IPS-15b (cell line): ENCODE measurements around the gene VGLL4.
"Not testable (repeated sequence)": the region's sequence is repeated elsewhere in the genome, so short reads cannot be mapped to it uniquely, and the experiment has no call there.

ENCODE experiments used
- H3K27me3 ChIP-seq: one replicate; pipeline ENCODE4 v1.6.1; 2013; ENCODE audit warnings: low read length; ENCODE audit not compliant: control insufficient read depth, insufficient read depth
- H3K36me3 ChIP-seq: one replicate; pipeline ENCODE4 v1.6.1; 2013; ENCODE audit warnings: low read length; ENCODE audit not compliant: control insufficient read depth, insufficient read depth
- H3K4me1 ChIP-seq: one replicate; pipeline ENCODE4 v1.6.1; 2013; ENCODE audit warnings: mild to moderate bottlenecking, low read length; ENCODE audit not compliant: control insufficient read depth, insufficient read depth
- H3K4me3 ChIP-seq: one replicate; pipeline ENCODE4 v1.5.1; 2013; ENCODE audit warnings: low read depth, low read length
- H3K9ac ChIP-seq: one replicate; pipeline ENCODE4 v1.6.1; 2013; ENCODE audit warnings: low read depth, mild to moderate bottlenecking, low read length
- H3K9me3 ChIP-seq: one replicate; pipeline ENCODE4 v1.6.1; 2013; ENCODE audit warnings: mild to moderate bottlenecking, low read length; ENCODE audit not compliant: control insufficient read depth, insufficient read depth

Gene VGLL4

GRCh38 chr3:11574981-11575669 lies 68.6 kb downstream of the VGLL4 start:
- Histone ChIP-seq H3K9ac (no peak overlapping the region), H3K27me3 (no peaks in the 10 kb centered on the region), H3K4me3 (no peak overlapping the region), H3K36me3 (no peaks in the 10 kb centered on the region), H3K9me3 (no peaks in the 10 kb centered on the region), H3K4me1 (no peaks in the 10 kb centered on the region)

- not testable (repeated sequence) for H3K27me3 ChIP-seq, H3K4me1 ChIP-seq, H3K9ac ChIP-seq, H3K4me3 ChIP-seq, H3K36me3 ChIP-seq, H3K9me3 ChIP-seq
Measured at GRCh38 chr3:11572660-11573059, 71.1 kb downstream of the VGLL4 start.

DNA sequence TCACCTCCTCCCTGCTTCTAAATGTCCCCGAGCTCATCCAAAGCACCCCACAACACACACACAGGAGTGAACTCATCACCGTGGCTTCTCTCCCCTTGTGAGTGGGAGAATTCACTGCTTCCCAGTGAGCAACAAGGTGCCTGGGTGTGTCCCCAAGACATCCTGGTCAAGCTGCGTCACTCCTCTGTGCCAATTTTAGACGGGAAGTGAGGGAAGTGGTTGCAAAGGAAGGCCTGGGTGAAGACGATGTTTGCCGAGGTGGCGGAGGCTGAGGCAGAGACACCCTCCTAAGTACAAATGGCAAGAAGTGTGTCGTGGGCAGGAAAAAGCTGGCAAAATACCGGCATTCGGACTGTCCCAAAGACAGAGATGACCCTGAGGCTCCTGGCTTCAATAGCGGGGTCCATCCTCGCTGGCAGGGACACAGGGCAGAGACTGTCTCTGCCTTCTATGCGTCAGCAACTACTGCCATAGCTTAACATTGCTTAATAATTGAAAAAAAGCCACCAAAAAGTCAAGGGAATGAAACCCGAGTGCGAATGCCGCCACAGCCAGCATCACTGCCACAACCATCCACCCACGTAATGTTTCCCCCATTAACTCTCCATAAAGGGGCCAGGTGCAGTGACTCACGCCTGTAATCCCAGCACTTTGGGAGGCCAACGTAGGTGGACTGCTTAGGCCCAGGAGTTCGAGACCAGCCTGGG lies 72.8 kb downstream of the VGLL4 start:
- Histone ChIP-seq H3K4me3 (no peak overlapping the region), H3K4me1 (no peaks in the 10 kb centered on the region), H3K9me3 (no peaks in the 10 kb centered on the region), H3K36me3 (no peaks in the 10 kb centered on the region), H3K9ac (peak overlapping the region; percentile 26), H3K27me3 (no peaks in the 10 kb centered on the region)

DNA sequence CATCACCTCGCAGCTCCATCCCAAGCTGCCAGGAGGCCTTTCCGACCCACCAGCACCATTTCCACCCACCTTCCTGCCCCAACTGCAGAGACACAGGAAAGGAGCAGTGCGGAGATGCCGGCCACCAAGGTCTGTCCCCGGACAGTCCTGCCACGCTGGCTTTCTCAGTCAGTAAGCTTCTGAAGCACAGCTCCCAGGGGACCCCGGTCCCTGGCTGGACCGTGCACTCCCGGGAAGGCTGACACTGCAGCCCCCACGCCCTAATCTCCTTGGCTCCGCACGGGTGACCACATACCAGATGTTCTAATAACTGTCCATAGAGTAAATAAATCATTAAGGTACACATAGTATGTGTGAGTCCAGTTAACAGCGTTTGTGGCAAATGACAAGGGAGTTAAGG lies 73.5 kb downstream of the VGLL4 start:
- Histone ChIP-seq H3K4me3 (no peak overlapping the region), H3K4me1 (no peaks in the 10 kb centered on the region), H3K27me3 (no peaks in the 10 kb centered on the region), H3K36me3 (peaks cover 2% of the 10 kb centered on the region), H3K9ac (no peak overlapping the region), H3K9me3 (no peaks in the 10 kb centered on the region)

DNA sequence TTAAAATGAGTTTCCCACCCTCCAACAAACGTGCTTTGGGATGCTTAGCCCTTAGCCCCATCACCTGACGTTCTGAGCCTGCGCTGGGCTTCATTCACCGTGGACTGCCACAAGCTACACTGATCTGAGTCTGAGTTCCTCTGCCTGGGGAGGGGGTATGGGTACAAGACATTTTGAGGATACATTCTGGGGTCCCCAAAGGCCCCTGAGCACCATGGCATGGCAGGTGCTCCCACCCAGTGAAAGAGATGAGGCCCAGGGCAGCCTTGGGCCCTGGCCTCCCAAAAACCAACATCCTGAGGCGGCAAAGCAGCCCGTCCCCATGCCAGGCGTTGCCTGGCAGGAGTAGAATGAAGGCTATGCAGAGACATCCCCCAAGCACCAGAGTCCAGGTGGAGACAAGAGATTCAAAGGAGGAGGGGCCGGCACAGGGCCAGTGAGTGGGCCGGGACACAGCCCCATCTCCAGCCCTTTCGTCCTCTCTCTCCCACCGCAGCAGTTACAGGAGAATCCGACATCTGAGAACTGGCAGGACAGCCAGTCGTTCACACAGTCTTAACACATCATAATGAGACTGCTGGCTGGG lies 74.5 kb downstream of the VGLL4 start:
- H3K4me3 ChIP-seq: no peak overlapping the region
- peaks cover 4% of the 10 kb centered on the region for H3K36me3 ChIP-seq
- H3K9ac ChIP-seq: no peak overlapping the region
- H3K4me1 ChIP-seq: no peaks in the 10 kb centered on the region
- H3K9me3 ChIP-seq: no peaks in the 10 kb centered on the region
- H3K27me3 ChIP-seq: no peaks in the 10 kb centered on the region

DNA sequence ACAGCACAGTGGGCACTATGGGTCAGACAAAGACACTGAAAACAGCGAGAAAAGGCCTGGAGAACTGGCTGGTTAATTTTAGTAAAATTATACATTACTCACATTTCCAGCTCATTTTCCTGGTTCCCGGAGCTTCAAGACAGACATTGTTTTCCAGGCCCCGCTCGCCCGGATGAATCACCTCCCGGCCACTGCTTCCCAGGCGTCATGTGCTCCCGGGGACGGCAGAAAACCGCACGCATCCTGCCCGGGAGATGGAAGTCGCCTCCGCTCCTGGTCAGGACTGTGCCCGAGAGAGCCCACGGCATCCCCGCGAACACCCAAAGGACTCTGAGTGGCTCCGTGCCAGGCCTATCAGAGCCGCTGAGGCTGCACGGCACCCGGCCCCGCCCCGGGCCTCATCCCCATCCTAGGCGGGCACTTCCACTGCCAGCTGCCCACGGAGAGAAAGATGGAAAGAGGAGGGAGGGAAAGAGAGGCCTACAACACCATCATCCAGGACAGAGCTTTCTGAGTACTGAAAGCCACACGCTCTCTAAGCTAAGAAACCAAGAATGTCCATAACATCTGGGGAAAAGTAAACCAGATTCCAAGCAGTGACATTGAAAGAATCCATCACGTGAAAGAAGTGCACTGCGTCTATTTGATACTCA lies 75.1 kb downstream of the VGLL4 start:
- H3K9ac ChIP-seq: no peak overlapping the region
- H3K4me3 ChIP-seq: no peak overlapping the region
- H3K27me3 ChIP-seq: no peaks in the 10 kb centered on the region
- H3K36me3 ChIP-seq: peaks cover 4% of the 10 kb centered on the region
- H3K9me3 ChIP-seq: no peaks in the 10 kb centered on the region
- H3K4me1 ChIP-seq: no peaks in the 10 kb centered on the region

GRCh38 chr3:11567516-11568467 lies 75.9 kb downstream of the VGLL4 start:
- no peak overlapping the region for H3K4me3 ChIP-seq
- no peaks in the 10 kb centered on the region for H3K4me1 ChIP-seq
- H3K9ac ChIP-seq: no peak overlapping the region
- no peaks in the 10 kb centered on the region for H3K9me3 ChIP-seq
- H3K27me3 ChIP-seq: no peaks in the 10 kb centered on the region
- peaks cover 5% of the 10 kb centered on the region for H3K36me3 ChIP-seq

GRCh38 chr3:11566916-11567315 lies 76.8 kb downstream of the VGLL4 start:
- Histone ChIP-seq H3K36me3 (peaks cover 8% of the 10 kb centered on the region), H3K9me3 (no peaks in the 10 kb centered on the region), H3K27me3 (no peaks in the 10 kb centered on the region), H3K4me3 (no peak overlapping the region), H3K9ac (no peak overlapping the region), H3K4me1 (no peaks in the 10 kb centered on the region)

GRCh38 chr3:11566478-11566877 lies 77.2 kb downstream of the VGLL4 start:
- H3K4me1 ChIP-seq: no peaks in the 10 kb centered on the region
- H3K4me3 ChIP-seq: no peak overlapping the region
- no peak overlapping the region for H3K9ac ChIP-seq
- H3K27me3 ChIP-seq: no peaks in the 10 kb centered on the region
- H3K9me3 ChIP-seq: no peaks in the 10 kb centered on the region
- H3K36me3 ChIP-seq: peaks cover 8% of the 10 kb centered on the region

- H3K36me3 ChIP-seq: peaks cover 8% of the 10 kb centered on the region
- no peaks in the 10 kb centered on the region for H3K4me1 ChIP-seq
- no peak overlapping the region for H3K9ac ChIP-seq
- H3K4me3 ChIP-seq: no peak overlapping the region
- no peaks in the 10 kb centered on the region for H3K9me3 ChIP-seq
- H3K27me3 ChIP-seq: no peaks in the 10 kb centered on the region
Measured at GRCh38 chr3:11565932-11566331, 77.8 kb downstream of the VGLL4 start.

DNA sequence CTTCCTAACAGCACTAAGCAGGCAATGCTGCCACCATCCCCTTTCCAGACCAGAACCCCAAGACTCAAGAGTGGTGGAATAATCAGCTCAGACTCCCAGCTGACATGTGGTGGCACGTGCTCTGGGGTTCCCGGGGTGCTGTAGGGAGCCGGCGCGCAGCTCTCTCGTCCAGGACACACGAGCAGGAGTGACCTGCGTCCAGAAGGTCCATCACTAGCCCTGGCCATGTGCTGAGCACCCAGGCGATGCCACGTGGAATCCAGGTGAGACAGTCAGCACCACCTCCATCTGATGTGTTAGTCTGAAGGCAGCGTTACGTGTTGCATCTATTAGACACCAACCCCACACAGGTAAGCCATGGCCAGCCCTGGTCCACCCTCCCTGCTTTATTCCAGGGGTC lies 78.2 kb downstream of the VGLL4 start:
- Histone ChIP-seq H3K27me3 (no peaks in the 10 kb centered on the region), H3K9me3 (no peaks in the 10 kb centered on the region), H3K4me1 (no peaks in the 10 kb centered on the region), H3K36me3 (peaks cover 8% of the 10 kb centered on the region), H3K9ac (peak overlapping the region; percentile 24), H3K4me3 (no peak overlapping the region)
